ENCODE measurements around the gene DLK2.

GRCh38 chr6:43428112-43428570 is 27.2 kb downstream of the DLK2 start:
- TF ChIP-seq STAG1 (CRISPR knock-in tag; IDR thresholded peaks at IDR 0.05), result no peak
- TF ChIP-seq, protein P1, sequence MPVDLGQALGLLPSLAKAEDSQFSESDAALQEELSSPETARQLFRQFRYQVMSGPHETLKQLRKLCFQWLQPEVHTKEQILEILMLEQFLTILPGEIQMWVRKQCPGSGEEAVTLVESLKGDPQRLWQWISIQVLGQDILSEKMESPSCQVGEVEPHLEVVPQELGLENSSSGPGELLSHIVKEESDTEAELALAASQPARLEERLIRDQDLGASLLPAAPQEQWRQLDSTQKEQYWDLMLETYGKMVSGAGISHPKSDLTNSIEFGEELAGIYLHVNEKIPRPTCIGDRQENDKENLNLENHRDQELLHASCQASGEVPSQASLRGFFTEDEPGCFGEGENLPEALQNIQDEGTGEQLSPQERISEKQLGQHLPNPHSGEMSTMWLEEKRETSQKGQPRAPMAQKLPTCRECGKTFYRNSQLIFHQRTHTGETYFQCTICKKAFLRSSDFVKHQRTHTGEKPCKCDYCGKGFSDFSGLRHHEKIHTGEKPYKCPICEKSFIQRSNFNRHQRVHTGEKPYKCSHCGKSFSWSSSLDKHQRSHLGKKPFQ (CRISPR knock-in tag; IDR thresholded peaks at IDR 0.05; ENCODE audit: insufficient replicate concordance), result no peak
- no peak for TF ChIP-seq EP300 (IDR thresholded peaks at IDR 0.05; ENCODE audit: low read depth in 2 of 2, low read length in 2 of 2)
- TF ChIP-seq EP300 (CRISPR knock-in tag; IDR thresholded peaks at IDR 0.05; ENCODE audit: borderline replicate concordance), result no peak; the same call in 1 of the 2 replicates
- TF ChIP-seq, protein P2, sequence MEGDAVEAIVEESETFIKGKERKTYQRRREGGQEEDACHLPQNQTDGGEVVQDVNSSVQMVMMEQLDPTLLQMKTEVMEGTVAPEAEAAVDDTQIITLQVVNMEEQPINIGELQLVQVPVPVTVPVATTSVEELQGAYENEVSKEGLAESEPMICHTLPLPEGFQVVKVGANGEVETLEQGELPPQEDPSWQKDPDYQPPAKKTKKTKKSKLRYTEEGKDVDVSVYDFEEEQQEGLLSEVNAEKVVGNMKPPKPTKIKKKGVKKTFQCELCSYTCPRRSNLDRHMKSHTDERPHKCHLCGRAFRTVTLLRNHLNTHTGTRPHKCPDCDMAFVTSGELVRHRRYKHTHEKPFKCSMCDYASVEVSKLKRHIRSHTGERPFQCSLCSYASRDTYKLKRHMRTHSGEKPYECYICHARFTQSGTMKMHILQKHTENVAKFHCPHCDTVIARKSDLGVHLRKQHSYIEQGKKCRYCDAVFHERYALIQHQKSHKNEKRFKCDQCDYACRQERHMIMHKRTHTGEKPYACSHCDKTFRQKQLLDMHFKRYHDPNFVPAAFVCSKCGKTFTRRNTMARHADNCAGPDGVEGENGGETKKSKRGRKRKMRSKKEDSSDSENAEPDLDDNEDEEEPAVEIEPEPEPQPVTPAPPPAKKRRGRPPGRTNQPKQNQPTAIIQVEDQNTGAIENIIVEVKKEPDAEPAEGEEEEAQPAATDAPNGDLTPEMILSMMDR (CRISPR knock-in tag; IDR thresholded peaks at IDR 0.05), result no peak
- no peak for TF ChIP-seq POLR2A (IDR thresholded peaks at IDR 0.05; ENCODE audit: insufficient read depth in 1 of 2, low read depth in 2 of 2, low read length in 2 of 2)
- no peak for TF ChIP-seq SMARCC2 (IDR thresholded peaks at IDR 0.05)
- no peak for TF ChIP-seq SMAD9 (CRISPR knock-in tag; IDR thresholded peaks at IDR 0.05)
- no peak for TF ChIP-seq SP1 (IDR thresholded peaks at IDR 0.05)
- TF ChIP-seq SP1 (CRISPR knock-in tag; IDR thresholded peaks at IDR 0.05), result no peak
